DMS 273 (cell line): Measurements from ENCODE around the gene ENAH.
A peak's percentile ranks its signal among the peaks of the same experiment; 100 is the strongest.
"Not testable (repeated sequence)": the region's sequence is repeated elsewhere in the genome, so short reads cannot be mapped to it uniquely, and the experiment has no call there.

ENCODE experiments used
- DNase-seq: peaks from one replicate; lab custom pipeline; 2025; ENCODE audit not compliant: unreplicated experiment; lab: John Stamatoyannopoulos, UW

The ENAH gene

GRCh38 chr1:225652729-225653462 lies at the start of gene ENAH:
ENAH (minus strand) TSS chr1:225653123; CDS start chr1:225652690, 433 bp downstream.
- DNase-seq: peak; percentile 96

GRCh38 chr1:225700889-225701465 lies 48.1 kb upstream of the ENAH start:
- DNase-seq: no peak

- no peak for DNase-seq
Observed at GRCh38 chr1:225700164-225700821, 47.4 kb upstream of the ENAH start.

- peak; percentile 51 for DNase-seq
Observed at GRCh38 chr1:225699336-225699735, 46.4 kb upstream of the ENAH start.

GRCh38 chr1:225698194-225698593 lies 45.3 kb upstream of the ENAH start:
- DNase-seq: not testable (repeated sequence)

- DNase-seq: no peak
Observed at GRCh38 chr1:225697428-225697827, 44.5 kb upstream of the ENAH start.

GRCh38 chr1:225695578-225696337 lies 42.8 kb upstream of the ENAH start:
- DNase-seq: no peak

GRCh38 chr1:225694151-225694603 lies 41.3 kb upstream of the ENAH start:
- no peak for DNase-seq

GRCh38 chr1:225693697-225694096 lies 40.8 kb upstream of the ENAH start:
- DNase-seq: not testable (repeated sequence)

GRCh38 chr1:225693085-225693696 lies 40.3 kb upstream of the ENAH start:
- DNase-seq: no peak

- DNase-seq: no peak
Observed at GRCh38 chr1:225692517-225692879, 39.6 kb upstream of the ENAH start.

GRCh38 chr1:225691861-225692516 lies 39.1 kb upstream of the ENAH start:
- no peak for DNase-seq

GRCh38 chr1:225691377-225691776 lies 38.5 kb upstream of the ENAH start:
- DNase-seq: no peak

GRCh38 chr1:225689882-225690459 lies 37.0 kb upstream of the ENAH start:
- no peak for DNase-seq

- no peak for DNase-seq
Observed at GRCh38 chr1:225688345-225688744, 35.4 kb upstream of the ENAH start.

GRCh38 chr1:225685476-225686176 lies 32.7 kb upstream of the ENAH start:
- DNase-seq: no peak

- no peak for DNase-seq
Observed at GRCh38 chr1:225684741-225685140, 31.8 kb upstream of the ENAH start.

GRCh38 chr1:225681231-225681630 lies 28.3 kb upstream of the ENAH start:
- DNase-seq: no peak

- no peak for DNase-seq
Observed at GRCh38 chr1:225678545-225678944, 25.6 kb upstream of the ENAH start.
